ENCODE measurements around the gene EPAS1. TPM values are rescaled to one million over a fixed set of nuclear protein-coding genes. Genes with fewer than 3 reads are reported as not detected.

Gene EPAS1
- total RNA-seq, 1 donor from 2014 or later: 0.15 TPM

DNA sequence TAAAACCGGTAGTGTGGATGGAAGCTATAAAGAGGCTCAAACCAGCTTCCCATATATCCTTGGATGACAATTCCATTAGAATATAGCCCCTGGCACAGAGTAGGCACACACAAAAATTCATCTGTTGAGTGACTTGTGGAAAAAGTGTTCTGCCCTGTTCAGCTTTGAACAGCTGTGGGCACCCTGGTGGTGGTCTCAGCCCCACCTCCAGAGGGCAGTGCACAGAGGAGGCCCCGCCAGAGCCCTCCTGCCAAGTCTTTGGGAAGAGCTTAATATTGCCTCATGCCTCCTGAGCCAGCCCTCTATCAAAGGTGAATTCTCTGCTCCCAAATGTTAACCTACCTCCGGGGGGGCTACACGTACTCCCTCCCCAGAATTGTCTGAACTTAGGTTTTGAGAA lies 30.4 kb downstream of the EPAS1 start:
- H3K9me3 ChIP-seq (ENCODE audit: low read depth): no peaks in the 10 kb centered on the region
- no peak overlapping the region for H3K27ac ChIP-seq
- no peak for DNase-seq (ENCODE audit: low spot score)
- no peak overlapping the region for H3K4me2 ChIP-seq
- H3K4me3 Mint-ChIP-seq: no peak overlapping the region
- H3K36me3 Mint-ChIP-seq: no peaks in the 10 kb centered on the region
- peaks cover 2% of the 10 kb centered on the region for H3K27me3 Mint-ChIP-seq (ENCODE audit: insufficient read depth, low read depth)
- no peaks in the 10 kb centered on the region for H3K27me3 ChIP-seq
- no peaks in the 10 kb centered on the region for H3F3A ChIP-seq (ENCODE audit: low read depth)
- no peaks in the 10 kb centered on the region for H3K9me3 Mint-ChIP-seq
- H3K36me3 ChIP-seq: no peaks in the 10 kb centered on the region
- H3K4me1 Mint-ChIP-seq: peaks cover 23% of the 10 kb centered on the region
- TF ChIP-seq CTCF (IDR thresholded peaks at IDR 0.05) (peak; percentile 23), EZH2phosphoT487 (IDR thresholded peaks at IDR 0.05) (no peak), EZH2 (IDR thresholded peaks at IDR 0.05) (no peak)
- no peak overlapping the region for H2AFZ ChIP-seq (replicated peaks)
- H3K79me2 ChIP-seq (ENCODE audit: low read depth): no peaks in the 10 kb centered on the region
- H3K4me3 ChIP-seq: no peak overlapping the region
- no peak overlapping the region for H3K27ac Mint-ChIP-seq
- H3K4me1 ChIP-seq: no peaks in the 10 kb centered on the region
- no peak overlapping the region for H3K9ac ChIP-seq
- H4K20me1 ChIP-seq (ENCODE audit: low read depth): no peaks in the 10 kb centered on the region

DNA sequence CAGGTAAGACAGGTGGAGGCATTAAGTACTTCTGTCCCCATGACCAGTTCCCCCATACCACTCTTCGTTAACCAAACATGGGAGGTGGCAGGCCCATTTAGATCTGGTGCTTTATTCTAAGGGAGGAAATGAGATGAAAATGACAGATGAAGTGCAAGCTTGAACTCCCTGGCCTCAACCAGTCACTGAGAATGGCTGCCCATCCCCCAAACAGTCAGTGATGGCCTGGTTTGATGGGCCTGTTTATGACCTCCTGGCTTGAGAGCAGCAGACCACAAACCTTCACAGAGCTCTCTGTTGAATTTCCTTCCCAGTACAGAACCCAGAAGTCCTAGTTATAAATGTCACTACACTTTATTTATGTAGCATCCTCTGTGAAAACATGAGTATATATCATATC lies 31.1 kb downstream of the EPAS1 start:
- Mint-ChIP-seq H3K27me3 (ENCODE audit: insufficient read depth, low read depth) (peaks cover 2% of the 10 kb centered on the region), H3K27ac (no peak overlapping the region)
- no peak overlapping the region for H3K4me2 ChIP-seq

GRCh38 chr2:46328829-46329228 lies 31.6 kb downstream of the EPAS1 start:
- Histone ChIP-seq H3K4me1 (no peaks in the 10 kb centered on the region), H3K79me2 (ENCODE audit: low read depth) (no peaks in the 10 kb centered on the region), H4K20me1 (ENCODE audit: low read depth) (no peaks in the 10 kb centered on the region), H2AFZ (replicated peaks) (no peak overlapping the region), H3K4me2 (no peak overlapping the region), H3K27me3 (no peaks in the 10 kb centered on the region), H3K9ac (no peak overlapping the region), H3F3A (ENCODE audit: low read depth) (no peaks in the 10 kb centered on the region), H3K27ac (no peak overlapping the region), H3K9me3 (ENCODE audit: low read depth) (no peaks in the 10 kb centered on the region), H3K4me3 (no peak overlapping the region), H3K36me3 (no peaks in the 10 kb centered on the region)
- Mint-ChIP-seq H3K36me3 (no peaks in the 10 kb centered on the region), H3K9me3 (peaks cover 5% of the 10 kb centered on the region), H3K27me3 (ENCODE audit: insufficient read depth, low read depth) (peaks cover 2% of the 10 kb centered on the region), H3K4me1 (peaks cover 33% of the 10 kb centered on the region), H3K4me3 (no peak overlapping the region), H3K27ac (peak overlapping the region; percentile 54)
- no peak for DNase-seq (ENCODE audit: low spot score)
- TF ChIP-seq EZH2 (IDR thresholded peaks at IDR 0.05): no peak
- TF ChIP-seq CTCF (IDR thresholded peaks at IDR 0.05): no peak
- no peak for TF ChIP-seq EZH2phosphoT487 (IDR thresholded peaks at IDR 0.05)

More for the DNA sequence above, 31.1 kb downstream of the EPAS1 start:
- Histone ChIP-seq H4K20me1 (ENCODE audit: low read depth) (no peaks in the 10 kb centered on the region), H3K27ac (no peak overlapping the region), H3K79me2 (ENCODE audit: low read depth) (no peaks in the 10 kb centered on the region), H3K9ac (no peak overlapping the region), H3K4me3 (no peak overlapping the region), H3F3A (ENCODE audit: low read depth) (no peaks in the 10 kb centered on the region), H3K36me3 (no peaks in the 10 kb centered on the region), H3K4me1 (no peaks in the 10 kb centered on the region), H3K9me3 (ENCODE audit: low read depth) (no peaks in the 10 kb centered on the region), H2AFZ (replicated peaks) (no peak overlapping the region), H3K27me3 (no peaks in the 10 kb centered on the region)
- Mint-ChIP-seq H3K36me3 (no peaks in the 10 kb centered on the region), H3K4me3 (no peak overlapping the region), H3K9me3 (peaks cover 1% of the 10 kb centered on the region), H3K4me1 (peaks cover 29% of the 10 kb centered on the region)
- TF ChIP-seq EZH2phosphoT487 (IDR thresholded peaks at IDR 0.05): no peak
- TF ChIP-seq EZH2 (IDR thresholded peaks at IDR 0.05): no peak
- TF ChIP-seq CTCF (IDR thresholded peaks at IDR 0.05): no peak
- DNase-seq (ENCODE audit: low spot score): no peak
